ENCODE data around the gene CSNK1G2.

CSNK1G2 gene

GRCh38 chr19:1956868-1957492, 16.0 kb downstream of the CSNK1G2 start:
- Mint-ChIP-seq H3K27me3 (no peaks in the 10 kb centered on the region), H3K36me3 (peaks cover 8 to 16% of the 10 kb centered on the region in 2 donors), H3K4me3 (no peak overlapping the region), H3K27ac (peak overlapping the region; percentile 69), H3K9me3 (no peaks in the 10 kb centered on the region), H3K4me1 (peaks cover 17 to 68% of the 10 kb centered on the region in 2 donors)
- ATAC-seq (replicated peaks) (no peak), DNase-seq (no peak)

- no peak for ATAC-seq (replicated peaks)
- H3K4me3 Mint-ChIP-seq: no peak overlapping the region
- H3K4me1 Mint-ChIP-seq: peaks cover 17 to 65% of the 10 kb centered on the region in 2 donors
- DNase-seq: no peak
- H3K27me3 Mint-ChIP-seq: no peaks in the 10 kb centered on the region
- H3K9me3 Mint-ChIP-seq: no peaks in the 10 kb centered on the region
- no peak overlapping the region for H3K27ac Mint-ChIP-seq
- H3K36me3 Mint-ChIP-seq: peaks cover 10 to 13% of the 10 kb centered on the region in 2 donors
Observed at GRCh38 chr19:1957562-1958248, 16.7 kb downstream of the CSNK1G2 start.

DNA sequence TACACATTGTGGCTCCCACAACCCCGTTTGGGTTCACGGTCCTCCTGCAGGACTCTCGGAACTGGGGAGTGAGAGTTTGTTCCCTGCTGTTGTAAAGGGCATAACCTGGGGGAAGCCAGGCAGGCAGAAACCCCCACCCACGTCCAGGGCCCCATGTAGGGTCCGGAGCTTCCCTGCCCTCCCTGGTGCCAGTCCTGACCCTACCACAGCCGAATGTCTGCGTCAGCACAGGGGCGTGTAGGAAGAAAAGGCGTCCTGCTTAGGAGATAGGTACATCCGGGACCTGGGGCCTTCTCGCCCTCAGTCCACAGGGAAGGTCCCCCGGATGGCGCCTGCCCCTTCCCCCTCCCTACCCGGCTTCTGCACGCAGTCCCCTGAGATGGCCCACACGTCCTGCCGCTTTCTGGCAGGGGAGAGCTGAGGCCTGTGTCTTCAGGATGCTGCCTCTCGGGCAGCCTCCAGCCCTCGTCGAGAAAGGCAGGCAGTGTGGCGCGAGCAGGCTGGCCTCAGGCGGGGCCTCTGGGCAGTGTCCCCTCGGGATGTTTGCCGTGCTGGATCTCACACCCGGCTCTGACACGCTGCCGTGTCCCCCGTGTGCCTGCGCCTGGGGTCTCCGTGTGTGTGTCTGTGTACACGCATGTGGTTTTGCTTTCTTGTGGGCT, 19.1 kb downstream of the CSNK1G2 start:
- H3K27me3 Mint-ChIP-seq: no peaks in the 10 kb centered on the region
- no peaks in the 10 kb centered on the region for H3K9me3 Mint-ChIP-seq
- no peak for ATAC-seq (replicated peaks)
- no peak overlapping the region for H3K4me3 Mint-ChIP-seq
- peaks cover 6 to 12% of the 10 kb centered on the region in 2 donors for H3K36me3 Mint-ChIP-seq
- H3K4me1 Mint-ChIP-seq: peaks cover 14 to 45% of the 10 kb centered on the region in 2 donors
- DNase-seq: no peak
- peak overlapping the region; percentile 42 for H3K27ac Mint-ChIP-seq

- DNase-seq (no peak), ATAC-seq (replicated peaks) (no peak)
- H3K9me3 Mint-ChIP-seq: no peaks in the 10 kb centered on the region
- peak overlapping the region; percentile 84 for H3K27ac Mint-ChIP-seq
- H3K4me1 Mint-ChIP-seq: peaks cover 17 to 43% of the 10 kb centered on the region in 2 donors
- no peak overlapping the region for H3K4me3 Mint-ChIP-seq
- peaks cover 10 to 16% of the 10 kb centered on the region in 2 donors for H3K36me3 Mint-ChIP-seq
- H3K27me3 Mint-ChIP-seq: no peaks in the 10 kb centered on the region
Observed at GRCh38 chr19:1961000-1961883, 20.3 kb downstream of the CSNK1G2 start.

DNA sequence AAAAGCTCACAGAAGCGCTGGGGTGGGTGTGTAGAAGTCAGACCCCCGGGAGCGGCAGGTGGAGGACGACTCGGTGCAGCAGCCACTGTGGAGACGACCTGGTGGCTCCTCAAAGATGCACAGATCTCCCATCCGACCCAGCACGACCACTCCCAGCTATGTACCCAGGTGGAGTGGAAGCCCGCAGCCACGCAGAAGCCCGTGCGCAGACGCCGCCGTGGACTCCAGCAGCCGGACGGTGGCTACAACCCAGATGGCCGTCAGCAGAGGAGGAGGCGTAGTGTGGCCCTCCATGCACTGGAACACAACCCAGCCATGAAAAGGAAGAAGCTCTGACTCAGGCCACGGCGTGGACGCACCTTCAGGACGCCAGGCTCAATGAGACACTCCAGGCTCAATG, 21.7 kb downstream of the CSNK1G2 start:
- no peaks in the 10 kb centered on the region for H3K9me3 Mint-ChIP-seq
- ATAC-seq (replicated peaks) (no peak), DNase-seq (no peak)
- peaks cover 8 to 12% of the 10 kb centered on the region in 2 donors for H3K36me3 Mint-ChIP-seq
- H3K4me1 Mint-ChIP-seq: peaks cover 23 to 30% of the 10 kb centered on the region in 2 donors
- no peaks in the 10 kb centered on the region for H3K27me3 Mint-ChIP-seq
- no peak overlapping the region for H3K4me3 Mint-ChIP-seq
- no peak overlapping the region for H3K27ac Mint-ChIP-seq

- H3K27me3 Mint-ChIP-seq: no peaks in the 10 kb centered on the region
- no peak for DNase-seq
- H3K4me3 Mint-ChIP-seq: no peak overlapping the region
- peaks cover 11 to 13% of the 10 kb centered on the region in 2 donors for H3K4me1 Mint-ChIP-seq
- no peaks in the 10 kb centered on the region for H3K9me3 Mint-ChIP-seq
- H3K27ac Mint-ChIP-seq: no peak overlapping the region
- peak in 1 of 2 donors; percentile 20 for ATAC-seq (replicated peaks)
- peaks cover 12 to 24% of the 10 kb centered on the region in 2 donors for H3K36me3 Mint-ChIP-seq
Observed at GRCh38 chr19:1967087-1967608, 26.2 kb downstream of the CSNK1G2 start.

GRCh38 chr19:1968279-1969175, 27.6 kb downstream of the CSNK1G2 start:
- ATAC-seq (replicated peaks) (no peak), DNase-seq (no peak)
- no peak overlapping the region for H3K4me3 Mint-ChIP-seq
- peak overlapping the region; percentile 42 for H3K27ac Mint-ChIP-seq
- peaks cover 13 to 15% of the 10 kb centered on the region in 2 donors for H3K4me1 Mint-ChIP-seq
- no peaks in the 10 kb centered on the region for H3K27me3 Mint-ChIP-seq
- H3K36me3 Mint-ChIP-seq: peaks cover 17 to 26% of the 10 kb centered on the region in 2 donors
- H3K9me3 Mint-ChIP-seq: no peaks in the 10 kb centered on the region

GRCh38 chr19:1969176-1970002, 28.4 kb downstream of the CSNK1G2 start:
- H3K27me3 Mint-ChIP-seq: no peaks in the 10 kb centered on the region
- H3K4me3 Mint-ChIP-seq: no peak overlapping the region
- peaks cover 22 to 28% of the 10 kb centered on the region in 2 donors for H3K36me3 Mint-ChIP-seq
- ATAC-seq (replicated peaks) (no peak), DNase-seq (no peak)
- H3K4me1 Mint-ChIP-seq: peaks cover 15 to 22% of the 10 kb centered on the region in 2 donors
- H3K9me3 Mint-ChIP-seq: no peaks in the 10 kb centered on the region
- no peak overlapping the region for H3K27ac Mint-ChIP-seq

- Mint-ChIP-seq H3K4me1 (peaks cover 17 to 22% of the 10 kb centered on the region in 2 donors), H3K27me3 (no peaks in the 10 kb centered on the region), H3K27ac (peak overlapping the region; percentile 59), H3K36me3 (peaks cover 27 to 30% of the 10 kb centered on the region in 2 donors), H3K9me3 (no peaks in the 10 kb centered on the region), H3K4me3 (no peak overlapping the region)
- no peak for ATAC-seq (replicated peaks)
- DNase-seq: no peak
Observed at GRCh38 chr19:1970003-1970805, 29.2 kb downstream of the CSNK1G2 start.

GRCh38 chr19:1970806-1971502, 30.0 kb downstream of the CSNK1G2 start:
- DNase-seq (no peak), ATAC-seq (replicated peaks) (no peak)
- H3K27me3 Mint-ChIP-seq: no peaks in the 10 kb centered on the region
- peaks cover 25 to 30% of the 10 kb centered on the region in 2 donors for H3K36me3 Mint-ChIP-seq
- H3K9me3 Mint-ChIP-seq: no peaks in the 10 kb centered on the region
- peaks cover 16 to 19% of the 10 kb centered on the region in 2 donors for H3K4me1 Mint-ChIP-seq
- no peak overlapping the region for H3K27ac Mint-ChIP-seq
- no peak overlapping the region for H3K4me3 Mint-ChIP-seq

DNA sequence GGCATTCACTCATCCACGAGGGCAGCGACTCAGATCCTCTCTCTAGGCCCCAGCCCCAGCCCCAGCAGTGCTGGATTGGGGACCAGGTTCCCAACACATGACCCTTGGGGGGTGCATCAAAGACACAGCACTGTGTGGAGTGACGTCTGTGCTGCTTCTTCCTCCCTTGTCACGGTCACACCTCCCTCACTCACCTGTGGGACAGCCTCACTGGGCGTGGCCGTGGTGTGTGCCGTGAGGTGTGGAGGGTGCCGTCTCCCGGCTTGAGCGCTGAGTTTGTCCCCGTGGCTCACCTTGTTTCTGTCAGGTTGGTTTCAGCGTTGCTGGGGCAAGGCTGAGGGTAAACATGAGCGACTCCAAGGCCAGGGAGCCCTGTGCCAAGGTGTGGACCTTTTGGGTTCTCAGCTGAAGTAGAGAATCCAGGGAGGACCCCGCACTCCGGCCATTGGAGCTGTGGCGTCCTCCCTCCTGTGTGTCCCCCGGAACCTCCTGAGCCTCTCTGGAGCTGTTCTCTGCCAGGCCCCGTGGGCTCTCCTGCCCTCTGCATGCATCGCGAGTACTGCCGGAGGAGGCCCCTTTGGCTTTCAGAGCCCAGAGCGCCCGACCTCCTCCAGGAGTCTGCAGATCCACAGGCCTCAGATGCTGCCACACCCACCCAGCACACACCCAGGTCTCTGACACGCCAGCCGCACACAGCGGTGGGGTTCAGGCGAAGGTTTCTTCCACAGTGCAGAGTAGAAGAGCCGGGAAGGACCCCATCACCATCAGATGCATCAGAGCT, 33.6 kb downstream of the CSNK1G2 start:
- Mint-ChIP-seq H3K27me3 (no peaks in the 10 kb centered on the region), H3K27ac (no peak overlapping the region), H3K4me1 (peaks cover 7 to 15% of the 10 kb centered on the region in 2 donors), H3K36me3 (peaks cover 19 to 26% of the 10 kb centered on the region in 2 donors), H3K9me3 (no peaks in the 10 kb centered on the region), H3K4me3 (no peak overlapping the region)
- DNase-seq (no peak), ATAC-seq (replicated peaks) (no peak)

Data from stimulated activated naive B cell treated with anti-CD40 and anti-IgM and Interleukin-4, amounts not matched to agents 10 μg/mL and 1 μg/mL and 100 μg/mL, for 72 hours (primary cell).